Ramos (cell line): Measurements from ENCODE around the gene BORCS5.
"Not testable (repeated sequence)": the region's sequence is repeated elsewhere in the genome, so short reads cannot be mapped to it uniquely, and the experiment has no call there.

ENCODE experiments used
- in situ Hi-C: fragments of 300-500 bp; cut with MboI; formaldehyde crosslinking; loops from one replicate; pipeline ENCODE4 v1.14.3; 2022; ENCODE audit warnings: low sequenced_read_pairs; ENCODE audit not compliant: unreplicated experiment

Gene BORCS5

GRCh38 chr12:12450043-12450471 is 93.2 kb downstream of the BORCS5 start:
- in situ Hi-C loops = no loop called here

- in situ Hi-C loops = no loop called here
Measured at GRCh38 chr12:12451098-12451497, 94.2 kb downstream of the BORCS5 start.

GRCh38 chr12:12452326-12452902 is 95.5 kb downstream of the BORCS5 start:
- in situ Hi-C loops = no loop called here

GRCh38 chr12:12453635-12454034 is 96.8 kb downstream of the BORCS5 start:
- in situ Hi-C loops = no loop called here

GRCh38 chr12:12454315-12454714 is 97.4 kb downstream of the BORCS5 start:
- in situ Hi-C loops = no loop called here

GRCh38 chr12:12456637-12457036 is 99.8 kb downstream of the BORCS5 start:
- in situ Hi-C loops = no loop called here

GRCh38 chr12:12460935-12461922 is 104.4 kb downstream of the BORCS5 start:
- in situ Hi-C loops = no loop called here

GRCh38 chr12:12461923-12462315 is 105.0 kb downstream of the BORCS5 start:
- in situ Hi-C loops = no loop called here

- in situ Hi-C loops = no loop called here
Measured at GRCh38 chr12:12465522-12465921, 108.6 kb downstream of the BORCS5 start.

- in situ Hi-C loops = no loop called here
Measured at GRCh38 chr12:12466157-12466556, 109.3 kb downstream of the BORCS5 start.

- in situ Hi-C loops = no loop called here
Measured at GRCh38 chr12:12467264-12467663, 110.4 kb downstream of the BORCS5 start.

GRCh38 chr12:12467688-12468261 is 110.9 kb downstream of the BORCS5 start:
- in situ Hi-C loops = no loop called here

GRCh38 chr12:12468575-12468974 is 111.7 kb downstream of the BORCS5 start:
- in situ Hi-C loops = no loop called here

GRCh38 chr12:12469386-12469785 is 112.5 kb downstream of the BORCS5 start:
- in situ Hi-C loops = no loop called here

- in situ Hi-C loops = no loop called here
Measured at GRCh38 chr12:12470751-12471306, 114.0 kb downstream of the BORCS5 start.

- in situ Hi-C loops = not testable (repeated sequence)
Measured at GRCh38 chr12:12471982-12472961, 115.4 kb downstream of the BORCS5 start.

- in situ Hi-C loops = no loop called here
Measured at GRCh38 chr12:12473223-12473622, 116.3 kb downstream of the BORCS5 start.

GRCh38 chr12:12474471-12474928 is 117.6 kb downstream of the BORCS5 start:
- in situ Hi-C loops = no loop called here

- in situ Hi-C loops = no loop called here
Measured at GRCh38 chr12:12474931-12475795, 118.3 kb downstream of the BORCS5 start.
